Medulla oblongata (tissue), 1 donor: ENCODE data around the gene ELOB.

ENCODE experiments used
- DNase-seq: peaks from one replicate; pipeline ENCODE4 v3.0.0-alpha.2; 2015; ENCODE audit errors: extremely low spot score

The ELOB gene

GRCh38 chr16:2783581-2784357, 6.7 kb upstream of the ELOB start:
- no peak for DNase-seq

- DNase-seq = no peak
These were observed 5.7 kb upstream of the ELOB start for GRCh38 chr16:2782583-2783351.

DNA sequence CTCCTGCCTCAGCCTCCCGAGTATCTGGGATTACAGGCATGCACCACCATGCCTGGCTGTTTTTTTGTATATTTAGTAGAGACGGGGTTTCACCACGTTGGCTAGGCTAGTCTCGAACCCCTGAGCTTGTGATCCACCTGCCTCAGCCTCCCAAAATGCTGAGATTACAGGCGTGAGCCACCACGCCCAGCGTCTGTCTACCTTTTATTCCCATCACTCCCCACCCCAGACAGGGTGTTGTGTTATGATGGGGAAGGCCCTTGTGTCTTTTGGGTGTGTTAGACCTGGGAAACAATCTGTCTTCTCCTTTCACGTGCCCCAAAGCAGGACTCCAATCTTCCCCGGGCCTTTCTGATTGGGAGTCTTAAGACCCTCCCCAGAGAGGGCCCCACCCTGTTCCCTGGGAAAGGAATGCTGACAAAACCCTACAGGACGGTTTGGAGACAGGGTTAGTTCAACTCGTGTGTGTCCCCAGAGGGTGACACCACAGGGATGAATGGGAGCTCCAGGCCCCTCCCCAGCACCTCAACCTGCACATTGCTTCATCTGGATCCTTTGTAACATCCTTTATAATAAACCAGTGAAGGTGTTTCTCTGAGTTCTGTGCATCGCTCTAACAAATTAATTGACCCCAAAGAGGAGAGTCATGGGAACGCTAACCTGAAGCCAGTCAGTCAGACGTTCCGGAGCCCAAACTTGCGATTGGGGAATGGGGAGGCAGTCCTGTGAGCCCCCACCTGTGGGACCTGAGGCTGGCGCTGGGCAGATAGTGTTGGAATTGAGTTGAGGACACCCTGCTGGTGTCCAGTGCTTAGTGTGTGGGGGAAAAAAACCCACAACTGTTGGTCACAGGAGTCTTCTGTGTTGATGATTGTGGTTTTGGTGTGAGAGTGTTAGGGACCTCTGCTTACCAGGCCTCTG, 3.2 kb upstream of the ELOB start:
- DNase-seq = no peak

DNA sequence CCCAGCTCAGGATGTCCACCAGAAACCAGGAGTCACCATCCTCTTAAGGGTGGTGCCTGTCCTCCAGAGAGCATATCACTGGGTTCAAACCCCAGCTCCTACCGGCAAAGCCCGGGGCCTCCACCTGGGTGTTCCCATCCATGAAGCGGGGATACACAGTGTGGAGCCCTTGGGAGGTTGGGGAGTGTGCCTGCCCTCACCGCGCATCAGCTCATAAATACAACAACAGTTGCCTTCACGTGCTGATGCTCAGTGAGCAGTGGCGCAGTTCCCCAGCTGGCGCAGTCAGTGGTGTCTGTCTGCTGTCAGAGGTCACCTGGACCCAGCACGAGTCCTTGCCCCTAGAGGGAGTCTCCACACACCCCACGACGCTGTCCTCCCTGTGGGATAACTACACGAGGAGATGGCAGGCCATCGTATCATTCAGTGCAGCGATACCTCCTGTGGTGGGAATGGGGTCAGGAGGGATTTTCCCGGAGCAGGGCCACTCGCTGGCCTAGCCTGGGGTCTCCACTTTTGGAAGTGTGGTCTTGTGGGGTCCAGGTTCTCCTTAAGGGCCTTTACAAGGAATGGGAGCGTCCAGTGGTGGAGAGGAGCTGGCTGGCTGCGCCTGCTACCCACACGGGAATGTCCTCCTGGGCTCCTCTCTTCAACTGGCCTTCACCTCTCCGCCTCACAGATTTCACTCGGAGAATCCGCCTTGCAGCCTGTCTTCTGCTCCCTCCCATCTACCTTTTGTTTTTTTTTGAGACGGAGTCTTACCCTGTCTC, 2.3 kb upstream of the ELOB start:
- no peak for DNase-seq

DNA sequence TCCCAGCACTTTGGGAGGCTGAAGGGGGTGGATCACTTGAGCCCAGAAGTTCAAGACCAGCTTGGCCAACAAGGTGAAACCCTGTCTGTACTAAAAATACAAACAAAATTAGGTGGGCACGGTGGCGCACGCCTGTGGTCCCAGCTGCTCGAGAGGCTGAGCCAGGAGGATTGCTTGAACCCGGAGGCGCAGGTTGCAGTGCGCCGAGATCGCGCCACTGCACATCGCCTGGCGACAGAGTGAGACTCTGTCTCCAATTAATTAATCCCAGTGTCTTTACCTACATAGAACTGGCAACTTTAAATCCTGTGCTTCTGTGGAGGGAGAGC, 1.5 kb upstream of the ELOB start:
- DNase-seq = no peak

DNA sequence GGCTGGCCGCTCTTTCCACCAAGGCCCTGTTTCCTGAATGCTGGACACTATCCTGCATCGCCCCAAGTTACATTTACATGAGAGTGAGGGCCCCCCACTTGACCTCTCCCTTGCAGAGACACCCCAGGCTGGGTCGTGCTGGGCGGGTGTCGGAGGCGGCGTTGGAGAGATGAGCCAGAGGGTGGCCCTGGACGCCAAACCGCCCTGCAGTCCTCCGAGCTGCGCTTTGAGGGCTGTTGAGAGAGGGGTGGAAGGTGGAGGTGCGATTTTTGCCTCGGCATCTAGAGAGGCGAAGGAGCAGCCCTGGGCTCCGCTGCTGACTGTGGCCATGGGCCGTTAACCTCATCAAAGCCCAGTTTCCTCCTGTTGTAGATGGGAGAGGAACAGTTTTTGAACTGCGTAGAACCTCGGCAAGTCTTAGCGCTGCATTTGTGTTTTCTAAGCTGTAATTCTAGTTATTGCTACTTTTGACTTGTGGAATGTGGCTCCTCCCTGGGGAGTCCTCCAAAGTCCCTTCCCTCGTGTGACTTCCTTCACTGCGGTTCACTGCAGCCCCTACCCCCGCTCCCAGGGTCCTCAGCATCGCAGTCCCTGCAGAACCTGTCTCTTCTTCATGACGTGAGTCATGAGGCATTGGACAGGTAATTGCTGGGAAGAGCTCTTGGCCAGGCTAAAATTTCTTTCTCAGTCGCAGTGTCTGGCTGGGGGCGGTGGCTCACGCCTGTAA, 986 bp upstream of the ELOB start:
- peak; percentile 27 for DNase-seq

DNA sequence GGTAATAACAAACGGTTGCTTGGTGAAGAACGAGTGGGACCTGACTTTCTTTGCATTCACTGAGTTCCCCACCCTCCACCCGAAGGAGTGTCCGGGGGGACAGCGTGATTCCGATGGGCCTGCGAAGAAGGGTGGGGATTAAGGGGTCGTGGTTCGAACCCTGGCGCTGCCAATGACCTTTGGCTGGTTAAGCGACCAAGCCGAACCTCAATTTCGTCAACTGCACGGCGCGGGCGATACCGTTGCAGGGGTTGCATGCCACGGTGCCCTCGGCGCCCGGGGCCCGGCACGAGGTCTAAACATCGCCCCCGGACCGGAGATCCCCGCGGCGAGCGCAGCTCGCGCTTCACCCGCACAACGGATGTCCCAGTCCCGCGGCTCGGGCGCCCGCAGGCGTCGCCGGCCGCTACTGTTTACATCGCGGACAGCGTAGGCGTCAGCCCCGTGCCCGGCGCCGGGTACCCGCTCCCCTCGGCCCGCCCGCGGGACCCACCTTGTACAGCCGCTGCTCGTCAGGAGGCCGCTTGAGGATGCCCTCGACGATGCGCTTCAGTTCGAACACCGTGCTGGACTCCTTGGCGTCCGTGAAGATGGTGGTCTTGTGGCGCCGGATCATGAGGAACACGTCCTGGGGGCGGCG, 460 bp downstream of the ELOB start:
- peak; percentile 17 for DNase-seq

- no peak for DNase-seq
These were observed 1.1 kb downstream of the ELOB start for GRCh38 chr16:2775765-2776499.

DNA sequence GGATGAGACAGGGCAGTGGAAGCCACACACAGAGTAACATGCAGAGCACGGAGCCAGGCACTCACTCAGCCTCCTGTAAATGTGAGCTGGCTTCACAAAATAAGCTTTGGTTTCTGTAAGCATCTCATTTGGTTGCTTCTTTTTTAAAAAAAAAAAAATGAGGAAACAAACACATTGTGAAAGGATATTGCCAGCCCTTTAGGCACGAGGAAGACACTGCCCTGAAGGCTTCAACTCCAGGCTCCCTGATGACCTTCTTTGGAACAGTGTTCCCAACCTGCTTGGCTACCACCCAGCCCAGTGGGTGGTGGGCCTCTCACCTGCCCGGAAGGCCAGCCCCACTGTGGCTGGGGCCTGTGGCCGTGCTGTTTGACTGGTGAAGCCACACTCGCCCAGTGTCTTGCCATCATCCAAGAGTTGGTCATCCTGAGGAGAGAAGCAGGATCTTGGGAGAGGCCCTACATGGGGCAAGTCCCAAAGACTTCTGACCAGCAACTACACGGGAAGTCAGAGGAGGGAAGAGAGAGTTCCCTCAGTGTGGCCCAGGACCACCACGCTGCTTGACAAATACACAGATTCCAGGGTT, 1.9 kb downstream of the ELOB start:
- DNase-seq = no peak

DNA sequence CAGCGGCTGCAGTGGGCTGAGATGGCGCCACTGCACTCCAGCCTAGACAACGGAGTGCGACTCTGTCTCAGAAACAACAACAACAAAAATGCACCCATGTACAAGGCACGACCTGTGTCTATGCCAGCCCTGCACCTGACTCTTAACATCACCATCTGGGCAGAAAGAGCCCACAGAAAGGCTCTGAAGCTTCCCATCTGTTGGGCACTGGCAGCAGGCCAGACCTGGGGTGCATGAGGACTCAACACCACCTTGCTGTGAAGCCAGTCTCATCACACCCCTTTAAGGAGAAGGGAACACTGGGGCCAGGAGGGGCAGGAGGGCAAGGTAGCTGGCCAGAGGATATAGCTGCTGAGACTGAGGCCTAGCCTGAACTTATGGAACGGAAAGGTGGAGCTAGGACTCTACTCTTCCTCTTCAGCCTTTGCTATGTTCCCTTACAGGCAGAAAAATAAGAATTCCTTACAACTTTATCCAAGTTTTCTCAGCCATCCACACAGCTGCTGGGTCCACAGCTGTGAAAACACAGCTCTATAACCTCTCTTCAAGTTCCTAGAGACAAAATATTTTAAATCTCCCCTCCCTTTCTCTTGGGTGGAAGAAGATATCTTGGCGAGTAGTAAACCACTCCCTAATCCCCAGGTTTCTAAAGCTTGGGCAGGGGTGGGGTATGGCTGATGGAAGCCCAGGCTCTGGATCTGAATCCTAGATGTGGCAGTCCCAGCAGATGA, 2.8 kb downstream of the ELOB start:
- no peak for DNase-seq

- no peak for DNase-seq
These were observed 3.7 kb downstream of the ELOB start for GRCh38 chr16:2773188-2773968.

GRCh38 chr16:2771496-2772402, 5.3 kb downstream of the ELOB start:
- no peak for DNase-seq

DNA sequence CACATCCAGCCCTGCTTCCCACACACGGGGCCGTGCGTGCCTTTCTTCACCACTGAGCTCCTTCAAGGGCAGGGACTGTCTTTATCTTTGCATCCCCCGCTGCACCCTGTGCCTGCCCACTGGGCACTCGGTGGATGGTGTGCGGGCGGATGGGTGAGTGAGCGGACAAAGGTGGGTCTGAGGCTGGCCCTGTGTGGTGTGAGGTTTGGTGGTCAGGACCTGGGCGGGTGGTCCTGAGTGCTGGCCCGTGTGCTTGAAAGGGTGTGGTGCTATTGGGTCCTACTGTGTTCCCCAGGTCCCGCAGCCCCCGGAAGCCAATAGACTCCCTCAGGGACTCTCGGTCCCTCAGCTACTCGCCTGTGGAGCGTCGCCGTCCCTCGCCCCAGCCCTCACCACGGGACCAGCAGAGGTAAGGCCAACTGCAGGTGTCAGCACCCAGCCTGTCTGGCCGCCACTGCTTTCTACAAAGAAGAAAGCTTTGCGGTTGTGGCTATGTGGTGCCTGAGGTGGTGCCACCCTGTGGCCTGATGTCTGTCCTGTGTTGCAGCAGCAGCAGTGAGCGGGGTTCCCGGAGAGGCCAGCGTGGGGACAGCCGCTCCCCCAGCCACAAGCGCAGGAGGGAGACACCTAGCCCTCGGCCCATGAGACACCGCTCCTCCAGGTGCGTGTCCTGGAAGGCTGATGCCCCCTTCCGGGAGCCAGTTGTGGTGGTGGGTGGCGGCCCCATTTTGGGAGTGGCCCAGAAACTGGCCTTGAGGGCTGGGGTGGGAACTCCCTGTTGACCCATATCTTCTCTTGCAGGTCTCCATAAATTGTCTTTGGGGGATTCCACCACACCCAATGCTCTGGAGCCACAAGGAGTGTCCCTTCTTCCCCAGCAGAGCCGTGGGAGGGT, 6.8 kb downstream of the ELOB start:
- no peak for DNase-seq

GRCh38 chr16:2769675-2770056, 7.4 kb downstream of the ELOB start:
- no peak for DNase-seq

- DNase-seq = no peak
These were observed 8.0 kb downstream of the ELOB start for GRCh38 chr16:2769100-2769529.
